HG03103 (cell line): ENCODE results near the gene KLHL35.

Source experiments
- ATAC-seq: cut with Tn5 transposase; IDR thresholded peaks from one replicate; pipeline ENCODE4 v1.9.1; 2021; ENCODE audit warnings: low read depth; ENCODE audit not compliant: unreplicated experiment

KLHL35 gene

GRCh38 chr11:75442161-75442885 lies 9.3 kb upstream of the KLHL35 start:
- ATAC-seq: no peak

- no peak for ATAC-seq
Observed at GRCh38 chr11:75441804-75442132, 8.8 kb upstream of the KLHL35 start.

GRCh38 chr11:75440960-75441803 lies 8.2 kb upstream of the KLHL35 start:
- no peak for ATAC-seq

- ATAC-seq: no peak
Observed at GRCh38 chr11:75439495-75440120, 6.6 kb upstream of the KLHL35 start.

GRCh38 chr11:75439026-75439425 lies 6.0 kb upstream of the KLHL35 start:
- ATAC-seq: no peak

GRCh38 chr11:75437966-75438659 lies 5.1 kb upstream of the KLHL35 start:
- no peak for ATAC-seq

GRCh38 chr11:75436806-75437205 lies 3.8 kb upstream of the KLHL35 start:
- ATAC-seq: no peak

- ATAC-seq: no peak
Observed at GRCh38 chr11:75435571-75435925, 2.5 kb upstream of the KLHL35 start.

GRCh38 chr11:75434886-75435570 lies 2.0 kb upstream of the KLHL35 start:
- no peak for ATAC-seq

GRCh38 chr11:75434051-75434450 lies 1.0 kb upstream of the KLHL35 start:
- no peak for ATAC-seq

- ATAC-seq: no peak
Observed at GRCh38 chr11:75433443-75433842, 440 bp upstream of the KLHL35 start.

GRCh38 chr11:75431533-75432525 lies 1.2 kb downstream of the KLHL35 start:
- no peak for ATAC-seq

GRCh38 chr11:75430714-75431532 lies 2.1 kb downstream of the KLHL35 start:
- ATAC-seq: no peak

GRCh38 chr11:75429902-75430713 lies 2.9 kb downstream of the KLHL35 start:
- ATAC-seq: no peak

GRCh38 chr11:75429641-75429901 lies 3.4 kb downstream of the KLHL35 start:
- ATAC-seq: no peak

- ATAC-seq: no peak
Observed at GRCh38 chr11:75428989-75429640, 3.9 kb downstream of the KLHL35 start.

GRCh38 chr11:75428281-75428724 lies 4.7 kb downstream of the KLHL35 start:
- ATAC-seq: no peak
